GM10847 (cell line): ENCODE results near the gene GCGR.

ENCODE experiments used
- POLR2A ChIP-seq: IDR thresholded peaks from 2 replicates; pipeline ENCODE4 v1.6.1; 2011; ENCODE audit not compliant: insufficient read length; ENCODE audit errors: extremely low read depth

Gene GCGR

GRCh38 chr17:81821603-81822311, 17.8 kb downstream of the GCGR start:
- TF ChIP-seq POLR2A: no peak

- TF ChIP-seq POLR2A: no peak
These were observed 18.3 kb downstream of the GCGR start for GRCh38 chr17:81822312-81822637.

GRCh38 chr17:81822996-81823819, 19.3 kb downstream of the GCGR start:
- no peak for TF ChIP-seq POLR2A

GRCh38 chr17:81823820-81824550, 20.0 kb downstream of the GCGR start:
- TF ChIP-seq POLR2A: no peak

GRCh38 chr17:81824595-81824994, 20.6 kb downstream of the GCGR start:
- no peak for TF ChIP-seq POLR2A

GRCh38 chr17:81825841-81826466, 22.0 kb downstream of the GCGR start:
- no peak for TF ChIP-seq POLR2A

GRCh38 chr17:81828656-81829055, 24.7 kb downstream of the GCGR start:
- no peak for TF ChIP-seq POLR2A

GRCh38 chr17:81829858-81830257, 25.9 kb downstream of the GCGR start:
- no peak for TF ChIP-seq POLR2A

- no peak for TF ChIP-seq POLR2A
These were observed 27.6 kb downstream of the GCGR start for GRCh38 chr17:81831563-81831956.

GRCh38 chr17:81831957-81832607, 28.1 kb downstream of the GCGR start:
- TF ChIP-seq POLR2A: no peak

- no peak for TF ChIP-seq POLR2A
These were observed 28.7 kb downstream of the GCGR start for GRCh38 chr17:81832608-81833159.

GRCh38 chr17:81833160-81833920, 29.4 kb downstream of the GCGR start, which contains the start of gene MCRIP1:
Gene MCRIP1 (minus strand): TSS chr17:81833291. CDS start chr17:81824506, 8,785 bp downstream.
- TF ChIP-seq POLR2A: peak; percentile 90

GRCh38 chr17:81833921-81834830, 30.2 kb downstream of the GCGR start:
- TF ChIP-seq POLR2A: no peak
